ENCODE measurements around the gene SPACA6. TPM values are rescaled to one million over a fixed set of nuclear protein-coding genes. Genes with fewer than 3 reads are reported as not detected.

The SPACA6 gene
- total RNA-seq, 6 experiments from 2014 or later, result 0.98 to 4.7 (median 2.3) TPM

- no peak for ATAC-seq
- no peak for DNase-seq
- Histone ChIP-seq H3K36me3 (no peaks in the 10 kb centered on the region), H3K9me3 (no peaks in the 10 kb centered on the region), H3K27me3 (no peaks in the 10 kb centered on the region), H3K4me1 (no peaks in the 10 kb centered on the region), H3K4me3 (no peak overlapping the region), H3K27ac (no peak overlapping the region)
- intact Hi-C loops (cut with DNase I), result no loop called here
- no peak for TF ChIP-seq POLR2A (IDR thresholded peaks at IDR 0.05)
- TF ChIP-seq CTCF (IDR thresholded peaks at IDR 0.05), result no peak
- WGBS (ENCODE audit: insufficient coverage, low coverage, low lambda C conversion rate, missing lambda C conversion rate), result 44% methylated on average over 3 of the region's 3 CpGs
These were observed 21.7 kb downstream of the SPACA6 start for GRCh38 chr19:51714848-51715247.

- no peaks in the 10 kb centered on the region for H3K27me3 ChIP-seq
- H3K9me3 ChIP-seq, result no peaks in the 10 kb centered on the region
- H3K4me1 ChIP-seq, result no peaks in the 10 kb centered on the region
- TF ChIP-seq POLR2A (IDR thresholded peaks at IDR 0.05), result no peak
- TF ChIP-seq CTCF (IDR thresholded peaks at IDR 0.05), result no peak
- WGBS (ENCODE audit: insufficient coverage, low coverage, low lambda C conversion rate, missing lambda C conversion rate), result 64% methylated on average over 3 of the region's 3 CpGs
- no peak overlapping the region for H3K27ac ChIP-seq
- ATAC-seq (no peak), DNase-seq (no peak)
- intact Hi-C loops (cut with DNase I), result no loop called here
- no peak overlapping the region for H3K4me3 ChIP-seq
- no peaks in the 10 kb centered on the region for H3K36me3 ChIP-seq
These were observed 22.7 kb downstream of the SPACA6 start for GRCh38 chr19:51715850-51716249.

GRCh38 chr19:51716925-51717324 is 23.8 kb downstream of the SPACA6 start:
- DNase-seq (peak in 1 of 3 donors; percentile 18), ATAC-seq (no peak)
- intact Hi-C loops (cut with DNase I), result no loop called here
- no peak overlapping the region for H3K27ac ChIP-seq
- no peaks in the 10 kb centered on the region for H3K27me3 ChIP-seq
- 68% methylated on average over 4 of the region's 11 CpGs for WGBS (ENCODE audit: insufficient coverage, low coverage, low lambda C conversion rate, missing lambda C conversion rate)
- TF ChIP-seq POLR2A (IDR thresholded peaks at IDR 0.05), result no peak
- no peak for TF ChIP-seq CTCF (IDR thresholded peaks at IDR 0.05)
- no peaks in the 10 kb centered on the region for H3K9me3 ChIP-seq
- H3K4me3 ChIP-seq, result no peak overlapping the region
- no peaks in the 10 kb centered on the region for H3K4me1 ChIP-seq
- H3K36me3 ChIP-seq, result no peaks in the 10 kb centered on the region

DNA sequence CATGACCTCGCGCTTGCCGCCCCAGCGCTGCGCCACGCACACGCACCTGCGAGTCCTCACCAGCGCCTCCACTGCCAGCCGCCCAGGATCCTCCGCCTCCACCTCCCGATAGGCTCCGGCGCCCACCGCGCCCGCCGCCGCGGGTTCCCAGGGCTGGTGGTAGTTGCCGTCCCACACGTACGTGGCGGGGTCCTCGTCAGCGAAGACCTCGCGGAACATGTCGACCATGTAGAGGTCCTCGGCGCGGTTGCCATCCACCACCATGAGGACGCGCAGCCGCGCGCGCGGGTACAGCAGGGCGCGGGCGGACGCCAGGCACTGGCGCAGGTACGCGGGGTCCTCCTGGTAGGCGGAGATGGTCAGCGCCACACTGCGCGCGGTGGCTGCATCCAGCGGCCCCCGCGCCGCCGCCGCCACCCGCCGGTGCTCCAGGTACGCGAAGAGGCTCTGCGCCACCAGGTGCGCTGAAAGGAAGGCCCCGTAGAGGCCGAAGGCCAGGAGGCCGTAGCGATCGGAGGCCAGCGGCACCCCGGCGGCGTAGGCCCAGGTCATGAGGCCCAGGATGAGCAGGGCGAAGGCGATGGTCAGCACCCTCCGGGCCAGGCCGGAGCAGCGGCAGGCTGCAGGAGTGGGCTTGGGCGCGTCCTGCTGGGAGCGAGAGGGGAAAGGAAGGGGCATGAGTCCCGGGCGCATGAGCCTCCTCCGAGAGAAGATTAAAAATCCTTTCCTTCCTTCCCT is 26.3 kb downstream of the SPACA6 start:
- no peaks in the 10 kb centered on the region for H3K36me3 ChIP-seq
- 0% methylated on average over 2 of the region's 83 CpGs for WGBS (ENCODE audit: insufficient coverage, low coverage, low lambda C conversion rate, missing lambda C conversion rate)
- H3K27me3 ChIP-seq, result no peaks in the 10 kb centered on the region
- H3K9me3 ChIP-seq, result no peaks in the 10 kb centered on the region
- peak in 1 of 4 donors; percentile 25 for ATAC-seq
- intact Hi-C loops (cut with DNase I), result no loop called here
- DNase-seq, result no peak
- H3K4me3 ChIP-seq, result no peak overlapping the region
- no peak overlapping the region for H3K27ac ChIP-seq
- H3K4me1 ChIP-seq, result no peaks in the 10 kb centered on the region
- TF ChIP-seq POLR2A (IDR thresholded peaks at IDR 0.05), result no peak
- TF ChIP-seq CTCF (IDR thresholded peaks at IDR 0.05), result no peak
